GM12872 (cell line): ENCODE data around the gene GPATCH8.

Experiments
- CTCF ChIP-seq: IDR thresholded peaks from 3 replicates; pipeline ENCODE4 v1.5.1; 2011; ENCODE audit warnings: low read depth, mild to moderate bottlenecking, low read length, moderate library complexity; ENCODE audit not compliant: insufficient read depth

GPATCH8 gene

GRCh38 chr17:44543905-44544523 is 40.8 kb upstream of the GPATCH8 start:
- no peak for TF ChIP-seq CTCF

GRCh38 chr17:44543213-44543904 is 40.2 kb upstream of the GPATCH8 start:
- TF ChIP-seq CTCF, result no peak

GRCh38 chr17:44541884-44542581 is 38.8 kb upstream of the GPATCH8 start:
- TF ChIP-seq CTCF, result no peak

- TF ChIP-seq CTCF, result no peak
These were observed 37.3 kb upstream of the GPATCH8 start for GRCh38 chr17:44540246-44541084.

GRCh38 chr17:44539673-44540072 is 36.5 kb upstream of the GPATCH8 start:
- TF ChIP-seq CTCF, result no peak

- no peak for TF ChIP-seq CTCF
These were observed 33.1 kb upstream of the GPATCH8 start for GRCh38 chr17:44536090-44536953.
